Measurements from ENCODE around the gene FAM161B.
"Not testable (repeated sequence)": the region's sequence is repeated elsewhere in the genome, so short reads cannot be mapped to it uniquely, and the experiment has no call there.

Gene FAM161B

DNA sequence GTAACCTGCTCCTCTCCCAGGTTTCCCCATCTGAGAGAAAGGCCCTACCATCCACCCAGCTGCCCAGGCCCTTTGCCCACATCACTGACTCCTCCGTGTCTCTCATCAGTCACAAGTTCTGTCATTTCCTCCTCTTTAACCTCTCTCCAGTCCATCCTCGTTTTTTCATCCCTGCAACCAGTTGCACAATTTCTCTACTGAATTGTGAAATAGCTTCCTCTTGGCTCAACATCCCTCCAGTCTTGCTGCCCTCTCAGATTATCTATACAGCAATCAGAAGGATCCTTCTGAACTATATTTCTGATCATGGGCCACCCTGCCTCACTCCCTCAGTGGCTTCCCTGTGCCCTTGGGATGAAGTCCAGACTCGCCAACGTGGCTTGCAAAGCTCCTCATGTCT, 6.8 kb downstream of the FAM161B start:
- Histone ChIP-seq H2AFZ (ENCODE audit: low read length, unreplicated experiment) (no peak overlapping the region), H3K27ac (ENCODE audit: low read depth, low read length) (peak overlapping the region; percentile 63), H3K79me2 (ENCODE audit: control insufficient read depth, insufficient read depth, low read length, unreplicated experiment) (no peaks in the 10 kb centered on the region), H3K27me3 (ENCODE audit: insufficient read depth, low read length) (no peaks in the 10 kb centered on the region), H3K36me3 (ENCODE audit: insufficient read depth, low read length) (no peaks in the 10 kb centered on the region), H3K4me3 (ENCODE audit: low read depth, low read length) (no peak overlapping the region), H3K4me1 (ENCODE audit: control insufficient read depth, insufficient read depth, low read length, unreplicated experiment) (peaks cover 15% of the 10 kb centered on the region)

DNA sequence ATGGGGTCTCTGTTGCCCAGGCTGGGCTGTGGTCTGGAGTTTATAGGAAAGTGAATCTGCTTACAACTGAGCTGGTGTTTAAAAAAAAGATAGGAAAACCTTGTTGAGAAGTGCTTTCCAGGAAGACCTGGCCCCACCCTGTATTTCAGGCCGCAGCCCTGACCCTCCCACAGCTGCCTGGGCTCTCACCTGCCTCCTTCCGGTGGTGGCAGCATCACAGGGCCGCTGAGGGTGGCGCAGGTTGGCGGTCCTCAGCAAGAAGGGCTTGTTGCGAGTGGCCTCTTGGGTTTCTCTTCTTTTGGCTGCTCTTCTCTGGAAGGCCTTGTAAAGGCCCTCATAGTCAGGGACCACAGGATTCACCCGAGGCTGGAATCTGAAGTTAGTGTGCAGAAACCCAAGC, 7.7 kb downstream of the FAM161B start:
- no peaks in the 10 kb centered on the region for H3K27me3 ChIP-seq (ENCODE audit: insufficient read depth, low read length)

DNA sequence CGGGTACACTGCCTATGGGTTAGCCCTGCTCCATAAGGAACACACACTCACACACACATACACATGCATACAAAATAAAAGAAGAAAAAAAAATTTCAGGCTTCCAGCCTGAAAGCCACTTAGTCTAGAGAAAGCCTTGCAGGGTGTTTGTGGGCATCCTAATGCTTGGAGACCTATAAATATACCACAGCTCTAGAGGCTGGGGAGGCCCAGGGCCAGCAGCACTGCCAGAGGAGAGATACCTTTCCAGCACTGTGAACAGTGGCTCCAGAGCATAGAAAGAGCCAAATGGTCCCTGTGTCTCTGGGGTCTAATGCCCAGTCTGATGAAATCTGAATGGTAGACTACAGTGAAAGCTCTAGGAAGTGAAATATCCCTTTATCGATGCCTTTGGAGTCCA, 12.9 kb downstream of the FAM161B start:
- H3K27ac ChIP-seq (ENCODE audit: low read depth, low read length) = no peak overlapping the region
- H3K4me3 ChIP-seq (ENCODE audit: low read depth, low read length) = no peak overlapping the region
- H3K79me2 ChIP-seq (ENCODE audit: control insufficient read depth, insufficient read depth, low read length, unreplicated experiment) = no peaks in the 10 kb centered on the region
- no peaks in the 10 kb centered on the region for H3K27me3 ChIP-seq (ENCODE audit: insufficient read depth, low read length)
- H3K4me1 ChIP-seq (ENCODE audit: control insufficient read depth, insufficient read depth, low read length, unreplicated experiment) = no peaks in the 10 kb centered on the region
- H2AFZ ChIP-seq (ENCODE audit: low read length, unreplicated experiment) = no peak overlapping the region
- H3K36me3 ChIP-seq (ENCODE audit: insufficient read depth, low read length) = peaks cover 7% of the 10 kb centered on the region

More for the DNA sequence above, 7.7 kb downstream of the FAM161B start:
- Histone ChIP-seq H3K36me3 (ENCODE audit: insufficient read depth, low read length) (no peaks in the 10 kb centered on the region), H3K4me3 (ENCODE audit: low read depth, low read length) (no peak overlapping the region), H2AFZ (ENCODE audit: low read length, unreplicated experiment) (no peak overlapping the region), H3K79me2 (ENCODE audit: control insufficient read depth, insufficient read depth, low read length, unreplicated experiment) (no peaks in the 10 kb centered on the region), H3K27ac (ENCODE audit: low read depth, low read length) (peak overlapping the region; percentile 63), H3K4me1 (ENCODE audit: control insufficient read depth, insufficient read depth, low read length, unreplicated experiment) (peaks cover 15% of the 10 kb centered on the region)

- H3K4me1 ChIP-seq (ENCODE audit: control insufficient read depth, insufficient read depth, low read length, unreplicated experiment) = no peaks in the 10 kb centered on the region
- H3K27me3 ChIP-seq (ENCODE audit: insufficient read depth, low read length) = no peaks in the 10 kb centered on the region
- no peak overlapping the region for H2AFZ ChIP-seq (ENCODE audit: low read length, unreplicated experiment)
- H3K79me2 ChIP-seq (ENCODE audit: control insufficient read depth, insufficient read depth, low read length, unreplicated experiment) = no peaks in the 10 kb centered on the region
- no peak overlapping the region for H3K27ac ChIP-seq (ENCODE audit: low read depth, low read length)
- peaks cover 12% of the 10 kb centered on the region for H3K36me3 ChIP-seq (ENCODE audit: insufficient read depth, low read length)
- no peak overlapping the region for H3K4me3 ChIP-seq (ENCODE audit: low read depth, low read length)
Observed at GRCh38 chr14:73936548-73936947, 13.3 kb downstream of the FAM161B start.

- H3K27ac ChIP-seq (ENCODE audit: low read depth, low read length) = no peak overlapping the region
- H3K4me1 ChIP-seq (ENCODE audit: control insufficient read depth, insufficient read depth, low read length, unreplicated experiment) = no peaks in the 10 kb centered on the region
- peaks cover 15% of the 10 kb centered on the region for H3K36me3 ChIP-seq (ENCODE audit: insufficient read depth, low read length)
- no peak overlapping the region for H2AFZ ChIP-seq (ENCODE audit: low read length, unreplicated experiment)
- no peaks in the 10 kb centered on the region for H3K27me3 ChIP-seq (ENCODE audit: insufficient read depth, low read length)
- no peak overlapping the region for H3K4me3 ChIP-seq (ENCODE audit: low read depth, low read length)
- H3K79me2 ChIP-seq (ENCODE audit: control insufficient read depth, insufficient read depth, low read length, unreplicated experiment) = no peaks in the 10 kb centered on the region
Observed at GRCh38 chr14:73935666-73936065, 14.2 kb downstream of the FAM161B start.

- Histone ChIP-seq H3K27ac (ENCODE audit: low read depth, low read length) (no peak overlapping the region), H3K27me3 (ENCODE audit: insufficient read depth, low read length) (no peaks in the 10 kb centered on the region), H3K4me1 (ENCODE audit: control insufficient read depth, insufficient read depth, low read length, unreplicated experiment) (no peaks in the 10 kb centered on the region), H3K36me3 (ENCODE audit: insufficient read depth, low read length) (peaks cover 39% of the 10 kb centered on the region; the same call in 1 of the 2 replicates), H2AFZ (ENCODE audit: low read length, unreplicated experiment) (no peak overlapping the region), H3K4me3 (ENCODE audit: low read depth, low read length) (no peak overlapping the region), H3K79me2 (ENCODE audit: control insufficient read depth, insufficient read depth, low read length, unreplicated experiment) (peaks cover 8% of the 10 kb centered on the region)
Observed at GRCh38 chr14:73924337-73924736, 25.6 kb downstream of the FAM161B start.

DNA sequence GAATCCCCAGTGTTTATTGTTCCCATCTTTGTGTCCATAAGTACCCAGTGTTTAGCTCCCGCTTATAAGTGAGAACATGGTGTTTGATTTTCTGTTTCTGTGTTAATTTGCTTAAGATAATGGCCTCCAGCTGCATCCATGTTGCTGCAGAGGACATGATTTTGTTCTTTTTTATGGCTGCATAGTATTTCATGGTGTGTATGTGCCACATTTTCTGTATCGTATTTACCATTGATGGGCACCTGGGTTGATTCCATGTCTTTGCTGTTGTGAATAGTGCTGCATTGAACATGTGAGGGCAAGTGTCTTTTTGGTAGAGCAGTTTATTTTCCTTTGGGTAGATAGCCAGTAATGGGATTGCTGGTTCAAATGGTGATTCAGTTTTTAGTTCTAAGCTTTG, 30.4 kb downstream of the FAM161B start:
- not testable (repeated sequence) for H2AFZ ChIP-seq (ENCODE audit: low read length, unreplicated experiment); H3K4me1 ChIP-seq (ENCODE audit: control insufficient read depth, insufficient read depth, low read length, unreplicated experiment); H3K4me3 ChIP-seq (ENCODE audit: low read depth, low read length); H3K27ac ChIP-seq (ENCODE audit: low read depth, low read length); H3K79me2 ChIP-seq (ENCODE audit: control insufficient read depth, insufficient read depth, low read length, unreplicated experiment); H3K27me3 ChIP-seq (ENCODE audit: insufficient read depth, low read length)
- H3K36me3 ChIP-seq (ENCODE audit: insufficient read depth, low read length) = peaks cover 31% of the 10 kb centered on the region; the same call in 1 of the 2 replicates

- H2AFZ ChIP-seq (ENCODE audit: low read length, unreplicated experiment) = no peak overlapping the region
- peaks cover 20% of the 10 kb centered on the region for H3K36me3 ChIP-seq (ENCODE audit: insufficient read depth, low read length)
- H3K27ac ChIP-seq (ENCODE audit: low read depth, low read length) = no peak overlapping the region
- no peaks in the 10 kb centered on the region for H3K27me3 ChIP-seq (ENCODE audit: insufficient read depth, low read length)
- peaks cover 16% of the 10 kb centered on the region for H3K79me2 ChIP-seq (ENCODE audit: control insufficient read depth, insufficient read depth, low read length, unreplicated experiment)
- H3K4me3 ChIP-seq (ENCODE audit: low read depth, low read length) = no peak overlapping the region
- H3K4me1 ChIP-seq (ENCODE audit: control insufficient read depth, insufficient read depth, low read length, unreplicated experiment) = peaks cover 8% of the 10 kb centered on the region
Observed at GRCh38 chr14:73916324-73916723, 33.6 kb downstream of the FAM161B start.

DNA sequence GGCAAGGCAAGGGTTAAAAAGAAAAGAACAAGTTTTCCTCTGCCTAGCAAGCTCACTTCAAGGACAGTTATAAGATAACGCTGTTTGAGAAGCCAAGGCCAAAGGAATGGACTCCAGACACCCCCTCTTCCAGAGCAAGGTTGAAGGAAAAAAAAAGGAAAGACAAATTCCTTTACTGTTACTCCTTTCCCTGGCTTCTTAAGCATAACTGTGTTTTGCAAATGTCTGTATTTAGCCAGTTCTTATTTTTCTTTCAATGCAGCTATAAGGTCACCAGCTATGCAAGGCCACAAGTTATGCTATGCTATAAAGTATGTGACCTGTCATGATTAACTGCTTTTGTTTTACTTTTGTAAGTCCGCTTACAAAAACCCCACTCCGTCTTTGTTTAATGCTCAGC, 36.6 kb downstream of the FAM161B start:
- no peak overlapping the region for H2AFZ ChIP-seq (ENCODE audit: low read length, unreplicated experiment)
- H3K27ac ChIP-seq (ENCODE audit: low read depth, low read length) = no peak overlapping the region
- H3K4me3 ChIP-seq (ENCODE audit: low read depth, low read length) = no peak overlapping the region
- H3K27me3 ChIP-seq (ENCODE audit: insufficient read depth, low read length) = no peaks in the 10 kb centered on the region
- peaks cover 10% of the 10 kb centered on the region for H3K79me2 ChIP-seq (ENCODE audit: control insufficient read depth, insufficient read depth, low read length, unreplicated experiment)
- H3K4me1 ChIP-seq (ENCODE audit: control insufficient read depth, insufficient read depth, low read length, unreplicated experiment) = peaks cover 8% of the 10 kb centered on the region
- H3K36me3 ChIP-seq (ENCODE audit: insufficient read depth, low read length) = peaks cover 33% of the 10 kb centered on the region

- H3K79me2 ChIP-seq (ENCODE audit: control insufficient read depth, insufficient read depth, low read length, unreplicated experiment) = peaks cover 13% of the 10 kb centered on the region
- H3K27ac ChIP-seq (ENCODE audit: low read depth, low read length) = no peak overlapping the region
Observed at GRCh38 chr14:73909681-73910080, 40.2 kb downstream of the FAM161B start.

DNA sequence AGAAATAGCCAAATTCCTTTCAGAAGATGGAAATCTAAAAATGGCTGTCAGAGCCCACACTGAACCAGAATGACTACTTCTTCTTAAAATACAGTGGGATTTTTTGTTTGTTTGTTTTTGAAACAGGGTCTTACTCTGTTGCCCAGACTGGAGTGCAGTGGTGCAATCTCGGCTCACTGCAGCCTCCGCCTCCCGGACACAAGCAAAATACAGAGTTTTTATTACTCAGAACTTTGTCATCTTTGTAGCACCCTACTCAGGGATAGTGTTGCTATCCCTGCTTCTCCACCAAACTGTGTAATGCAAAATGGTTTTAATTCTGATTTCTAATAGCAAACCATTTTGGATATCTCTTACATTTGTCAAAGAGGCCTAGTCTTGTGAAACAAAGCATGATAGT, 46.9 kb downstream of the FAM161B start:
- H3K4me3 ChIP-seq (ENCODE audit: low read depth, low read length) = no peak overlapping the region
- peaks cover 3% of the 10 kb centered on the region for H3K4me1 ChIP-seq (ENCODE audit: control insufficient read depth, insufficient read depth, low read length, unreplicated experiment)
- H3K27me3 ChIP-seq (ENCODE audit: insufficient read depth, low read length) = no peaks in the 10 kb centered on the region
- H3K27ac ChIP-seq (ENCODE audit: low read depth, low read length) = peak overlapping the region; percentile 35
- H3K79me2 ChIP-seq (ENCODE audit: control insufficient read depth, insufficient read depth, low read length, unreplicated experiment) = peaks cover 9% of the 10 kb centered on the region
- no peak overlapping the region for H2AFZ ChIP-seq (ENCODE audit: low read length, unreplicated experiment)
- H3K36me3 ChIP-seq (ENCODE audit: insufficient read depth, low read length) = peaks cover 38% of the 10 kb centered on the region

More at GRCh38 chr14:73909681-73910080, 40.2 kb downstream of the FAM161B start:
- no peak overlapping the region for H3K4me3 ChIP-seq (ENCODE audit: low read depth, low read length)
- peaks cover 44% of the 10 kb centered on the region for H3K36me3 ChIP-seq (ENCODE audit: insufficient read depth, low read length)
- no peak overlapping the region for H2AFZ ChIP-seq (ENCODE audit: low read length, unreplicated experiment)
- no peaks in the 10 kb centered on the region for H3K4me1 ChIP-seq (ENCODE audit: control insufficient read depth, insufficient read depth, low read length, unreplicated experiment)
- no peaks in the 10 kb centered on the region for H3K27me3 ChIP-seq (ENCODE audit: insufficient read depth, low read length)

Measured in ACC112 (cell line).